ENCODE results near the gene SHB. TPM values are rescaled to one million over a fixed set of nuclear protein-coding genes. Genes with fewer than 3 reads are reported as not detected.

The SHB gene
- total RNA-seq, 1 experiment from 2014 or later, result 7.6 TPM

- Mint-ChIP-seq H3K27ac (ENCODE audit: unreplicated experiment) (no peak overlapping the region), H3K9me3 (ENCODE audit: low read depth, unreplicated experiment) (no peaks in the 10 kb centered on the region), H3K36me3 (ENCODE audit: insufficient read depth, unreplicated experiment) (peaks cover 9% of the 10 kb centered on the region), H3K4me3 (ENCODE audit: low read depth, unreplicated experiment) (no peak overlapping the region), H3K27me3 (ENCODE audit: unreplicated experiment) (no peaks in the 10 kb centered on the region), H3K4me1 (ENCODE audit: low read depth, unreplicated experiment) (peaks cover 27% of the 10 kb centered on the region)
- intact Hi-C loops (cut with micrococcal nuclease; ENCODE audit: unreplicated experiment), result no loop called here
- no peak for DNase-seq
- BruUV-seq (replicated peaks), result no TSS peak
- no peak for TF ChIP-seq CTCF (IDR thresholded peaks at IDR 0.05; ENCODE audit: unreplicated experiment)
- CTCF ChIA-PET, result no interaction called here
These were observed 57.0 kb downstream of the SHB start for GRCh38 chr9:38011991-38012390.

- BruUV-seq (replicated peaks), result no TSS peak
- DNase-seq, result no peak
- Mint-ChIP-seq H3K9me3 (ENCODE audit: low read depth, unreplicated experiment) (no peaks in the 10 kb centered on the region), H3K27me3 (ENCODE audit: unreplicated experiment) (no peaks in the 10 kb centered on the region), H3K4me1 (ENCODE audit: low read depth, unreplicated experiment) (peaks cover 21% of the 10 kb centered on the region), H3K36me3 (ENCODE audit: insufficient read depth, unreplicated experiment) (peaks cover 7% of the 10 kb centered on the region), H3K27ac (ENCODE audit: unreplicated experiment) (no peak overlapping the region), H3K4me3 (ENCODE audit: low read depth, unreplicated experiment) (no peak overlapping the region)
- intact Hi-C loops (cut with micrococcal nuclease; ENCODE audit: unreplicated experiment), result no loop called here
- no peak for TF ChIP-seq CTCF (IDR thresholded peaks at IDR 0.05; ENCODE audit: unreplicated experiment)
- CTCF ChIA-PET, result no interaction called here
These were observed 57.9 kb downstream of the SHB start for GRCh38 chr9:38010918-38011704.

DNA sequence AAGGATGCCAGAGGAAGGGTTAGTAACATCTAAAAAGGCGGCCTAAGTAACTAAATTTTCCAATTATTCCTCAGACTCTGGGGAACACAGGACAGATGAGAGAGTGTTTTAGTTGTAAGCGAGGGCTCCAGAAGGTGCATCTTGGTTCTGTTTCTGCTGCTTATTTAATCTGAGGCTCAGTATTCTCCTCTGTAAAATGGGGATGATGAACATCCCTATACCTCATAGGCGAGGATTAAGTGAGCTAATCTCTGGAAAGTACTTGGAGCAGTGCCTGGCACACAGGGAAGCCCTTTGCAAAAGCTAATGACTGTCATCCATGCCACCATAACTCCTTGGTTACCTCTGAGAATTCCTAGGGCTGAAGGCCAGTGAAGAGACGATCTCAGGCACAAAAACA lies 59.0 kb downstream of the SHB start:
- TF ChIP-seq CTCF (IDR thresholded peaks at IDR 0.05; ENCODE audit: unreplicated experiment), result no peak
- BruUV-seq (replicated peaks), result no TSS peak
- no peaks in the 10 kb centered on the region for H3K9me3 Mint-ChIP-seq (ENCODE audit: low read depth, unreplicated experiment)
- no peak for DNase-seq
- H3K36me3 Mint-ChIP-seq (ENCODE audit: insufficient read depth, unreplicated experiment), result peaks cover 8% of the 10 kb centered on the region
- H3K4me1 Mint-ChIP-seq (ENCODE audit: low read depth, unreplicated experiment), result peaks cover 25% of the 10 kb centered on the region
- no peak overlapping the region for H3K4me3 Mint-ChIP-seq (ENCODE audit: low read depth, unreplicated experiment)
- H3K27me3 Mint-ChIP-seq (ENCODE audit: unreplicated experiment), result no peaks in the 10 kb centered on the region
- H3K27ac Mint-ChIP-seq (ENCODE audit: unreplicated experiment), result no peak overlapping the region
- CTCF ChIA-PET, result no interaction called here
- intact Hi-C loops (cut with micrococcal nuclease; ENCODE audit: unreplicated experiment), result no loop called here

DNA sequence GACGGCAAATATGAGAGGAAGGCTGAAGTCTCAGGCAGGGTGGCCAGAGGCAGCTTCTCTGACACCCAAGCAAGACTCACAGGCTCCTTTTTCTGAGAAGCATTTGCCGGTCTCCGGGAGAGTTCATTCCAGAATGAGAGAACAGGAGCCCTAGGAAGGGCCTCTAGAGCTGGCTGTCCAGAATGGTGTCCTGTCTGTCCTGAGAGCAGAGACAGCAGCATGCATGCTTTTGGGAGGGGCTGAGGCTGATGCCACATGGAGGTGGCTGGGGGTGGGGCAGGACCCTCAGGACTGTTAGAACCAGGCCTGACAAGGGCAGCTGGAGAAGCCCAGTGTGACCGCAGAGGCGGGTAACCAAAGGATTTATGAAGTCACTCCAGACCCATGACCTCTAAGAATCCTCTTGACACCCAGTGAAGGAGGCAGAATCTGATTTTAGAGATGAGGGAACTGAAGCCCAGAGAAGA lies 60.0 kb downstream of the SHB start:
- Mint-ChIP-seq H3K36me3 (ENCODE audit: insufficient read depth, unreplicated experiment) (peaks cover 8% of the 10 kb centered on the region), H3K9me3 (ENCODE audit: low read depth, unreplicated experiment) (no peaks in the 10 kb centered on the region), H3K4me3 (ENCODE audit: low read depth, unreplicated experiment) (peak overlapping the region; percentile 56), H3K27me3 (ENCODE audit: unreplicated experiment) (no peaks in the 10 kb centered on the region), H3K27ac (ENCODE audit: unreplicated experiment) (peak overlapping the region; percentile 91), H3K4me1 (ENCODE audit: low read depth, unreplicated experiment) (peaks cover 25% of the 10 kb centered on the region)
- intact Hi-C loops (cut with micrococcal nuclease; ENCODE audit: unreplicated experiment), result no loop called here
- BruUV-seq (replicated peaks), result no TSS peak
- no peak for TF ChIP-seq CTCF (IDR thresholded peaks at IDR 0.05; ENCODE audit: unreplicated experiment)
- CTCF ChIA-PET, result no interaction called here
- no peak for DNase-seq
